NK-92 treated with Interleukin-12 subunit alpha and Interleukin-12 subunit beta, amount 100 ng/mL, for 24 hours (cell line): ENCODE results near the gene TMEM37.

Experiments
- DNase-seq: peaks from one replicate; lab custom pipeline; 2025; lab: John Stamatoyannopoulos, UW

The TMEM37 gene

DNA sequence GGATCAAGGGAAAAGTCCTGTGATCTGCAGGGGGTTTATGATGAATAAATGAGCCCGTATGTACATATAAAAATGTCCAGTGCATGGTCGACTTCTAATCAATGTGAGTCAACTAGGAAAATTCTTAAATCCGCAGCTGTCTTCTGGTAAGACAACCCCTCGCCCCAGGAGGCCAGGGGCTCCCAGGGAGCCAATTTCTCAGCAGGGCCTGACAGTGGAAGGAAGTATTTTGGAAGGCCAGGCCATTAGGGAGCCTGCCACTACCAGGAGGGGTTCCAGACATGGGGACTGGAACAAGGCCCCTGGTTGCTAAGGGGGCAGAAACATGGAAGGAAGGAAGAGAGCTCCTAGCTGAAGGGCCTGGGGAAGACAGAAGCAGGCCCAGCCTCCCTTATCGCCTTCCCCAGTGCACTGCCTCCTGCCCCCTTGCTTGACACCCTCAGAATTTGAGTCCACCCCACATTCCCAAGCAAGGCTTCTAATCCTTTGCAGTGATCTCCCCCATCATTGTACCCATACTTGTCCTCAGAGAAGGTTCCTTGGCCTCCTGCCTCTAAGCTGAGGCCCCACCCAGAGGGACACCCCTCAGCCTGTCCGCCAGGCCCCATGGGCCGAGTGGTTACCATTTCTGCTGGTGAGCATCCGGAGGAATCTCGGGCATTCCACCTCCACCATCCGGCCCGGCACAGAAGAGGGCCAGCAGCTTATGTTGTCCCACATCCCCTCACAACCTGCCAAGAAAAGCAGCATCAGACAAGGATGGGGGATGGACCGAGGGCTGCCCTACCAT is 46.7 kb downstream of the TMEM37 start:
- DNase-seq, result no peak

- DNase-seq, result no peak
These were observed 47.3 kb downstream of the TMEM37 start for GRCh38 chr2:119478978-119479295.

- no peak for DNase-seq
These were observed 48.5 kb downstream of the TMEM37 start for GRCh38 chr2:119480184-119480583.

DNA sequence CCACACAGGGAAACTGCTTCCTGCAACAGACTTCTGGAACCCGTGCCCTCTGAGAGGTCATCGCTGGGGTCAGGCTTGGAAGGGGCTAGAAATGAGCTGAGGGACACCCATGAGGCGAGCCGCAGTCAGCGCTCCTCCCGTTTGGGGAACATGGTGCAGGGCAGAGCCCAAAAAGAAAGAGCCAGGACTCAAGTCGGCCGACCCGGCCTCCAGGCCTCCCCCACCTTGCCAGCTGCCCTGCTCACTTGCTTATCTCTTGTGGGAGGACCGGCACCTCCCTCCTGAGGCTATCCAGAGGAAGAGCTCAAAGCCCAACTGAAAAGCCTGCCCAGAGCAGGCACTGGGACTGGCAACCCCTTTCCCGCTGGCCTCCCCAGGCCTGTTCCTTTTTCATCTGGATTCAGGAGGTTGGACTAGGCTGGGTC is 49.1 kb downstream of the TMEM37 start:
- DNase-seq, result no peak

- DNase-seq, result no peak
These were observed 50.1 kb downstream of the TMEM37 start for GRCh38 chr2:119481501-119482455.

DNA sequence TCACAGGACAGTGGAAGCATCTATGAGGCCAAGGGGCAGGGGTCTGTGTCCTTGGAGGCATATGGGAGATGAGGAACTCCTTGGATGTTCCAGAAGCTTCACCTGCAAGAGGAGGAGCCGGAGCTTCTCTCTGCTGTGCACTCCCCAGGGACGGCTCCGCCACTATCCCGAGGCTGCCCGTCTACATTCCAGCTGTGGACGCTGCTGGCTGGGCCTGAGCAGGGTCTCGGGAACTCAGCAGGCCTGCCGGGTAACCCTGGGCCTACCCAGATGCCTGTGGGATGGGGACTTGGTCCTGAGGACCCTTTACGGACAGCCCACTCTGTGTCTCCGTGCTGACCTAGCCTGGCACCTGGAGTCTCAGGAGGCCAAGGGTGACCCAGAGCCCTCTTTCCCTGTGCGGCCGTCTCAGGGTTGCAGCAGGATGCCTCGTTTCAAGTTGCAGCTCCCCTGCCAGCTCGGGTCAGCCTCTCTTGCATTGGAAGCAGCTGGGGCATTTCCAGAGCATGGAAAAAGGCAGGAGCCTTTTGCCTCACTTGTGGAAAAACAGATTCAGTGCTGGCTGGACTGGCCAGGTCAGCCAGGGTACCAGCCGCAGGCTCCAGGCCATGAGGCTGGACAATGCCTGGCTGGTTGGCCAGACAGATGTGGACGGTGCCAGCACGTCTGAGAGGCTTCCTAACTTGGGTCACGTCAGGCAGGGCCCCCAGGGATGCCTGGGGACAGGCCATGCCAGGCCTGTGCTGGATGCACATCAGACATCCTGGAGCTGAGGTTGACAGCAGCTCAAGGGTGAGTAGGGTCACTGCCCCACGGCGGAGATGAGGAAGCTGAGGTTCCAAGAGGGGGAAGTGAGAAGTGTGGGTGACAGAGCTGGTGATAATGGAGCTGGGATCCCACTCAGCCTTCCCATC is 51.1 kb downstream of the TMEM37 start:
- no peak for DNase-seq

GRCh38 chr2:119483395-119483753 is 51.7 kb downstream of the TMEM37 start:
- DNase-seq, result no peak

DNA sequence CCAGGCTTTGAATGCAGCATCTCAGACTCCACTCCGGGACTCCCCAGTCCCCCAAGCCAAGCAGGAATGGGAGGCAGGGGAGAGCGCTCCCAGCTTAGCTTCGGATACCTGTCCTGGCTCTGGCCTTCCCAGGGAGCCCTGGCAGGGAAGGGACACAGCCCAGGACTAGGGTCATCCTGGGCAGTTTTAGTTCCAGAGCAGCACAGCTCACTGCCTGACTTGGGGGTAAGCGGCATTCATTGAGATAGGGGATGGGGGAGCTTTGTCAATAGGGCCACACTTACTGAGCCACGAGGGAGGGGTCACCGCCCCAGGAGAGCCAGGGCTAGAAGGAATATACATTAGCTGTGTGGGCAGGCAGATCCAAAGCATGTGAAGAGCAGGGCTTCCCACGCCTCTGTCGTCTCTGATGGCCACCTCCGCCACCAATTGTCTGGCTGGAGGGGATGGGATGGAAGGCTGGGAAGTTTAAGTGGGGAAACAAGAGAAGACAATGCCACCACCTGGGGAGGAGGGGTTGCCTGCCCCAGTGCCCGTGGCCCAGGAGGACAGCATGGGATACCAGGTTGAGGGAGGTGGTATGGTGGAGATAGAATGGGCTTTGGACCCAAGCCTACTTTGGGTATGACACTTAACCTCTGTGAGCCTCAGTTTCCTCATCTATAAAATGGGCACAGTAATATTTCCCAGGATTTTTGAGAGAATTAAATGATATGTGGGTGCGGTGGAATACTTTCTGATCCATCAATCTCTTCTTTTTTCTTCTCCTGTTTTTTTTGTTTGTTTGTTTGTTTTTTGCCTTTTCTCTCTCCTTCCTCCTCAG is 52.5 kb downstream of the TMEM37 start:
- no peak for DNase-seq

GRCh38 chr2:119484834-119485233 is 53.2 kb downstream of the TMEM37 start:
- DNase-seq, result no peak

- no peak for DNase-seq
These were observed 53.9 kb downstream of the TMEM37 start for GRCh38 chr2:119485336-119486110.

GRCh38 chr2:119486196-119486827 is 54.7 kb downstream of the TMEM37 start:
- no peak for DNase-seq

- no peak for DNase-seq
These were observed 55.2 kb downstream of the TMEM37 start for GRCh38 chr2:119486886-119487285.

- no peak for DNase-seq
These were observed 56.0 kb downstream of the TMEM37 start for GRCh38 chr2:119487434-119488244.
